Ovary (tissue), 3 donors: Measurements from ENCODE around the gene ZNF813.
"Not testable (repeated sequence)": the region's sequence is repeated elsewhere in the genome, so short reads cannot be mapped to it uniquely, and the experiment has no call there.

Experiments used
- EP300 ChIP-seq: sonication (generic); formaldehyde crosslinking; IDR thresholded peaks from one replicate; pipeline ENCODE4 v1.6.1; 2017; ENCODE audit warnings: antibody characterized with exemption
- POLR2A ChIP-seq: fragments of 450-650 bp; IDR thresholded peaks from one replicate; pipeline ENCODE4 v1.6.1; 2017; ENCODE audit warnings: antibody characterized with exemption, mild to moderate bottlenecking, moderate library complexity
- TF ChIP-seq, protein P1 (sequence below), 3 donors: fragments of 450-650 bp in 2 of 3; fragments of 200-600 bp in 1 of 3; IDR thresholded peaks; one replicate each; pipeline versions ENCODE4 v1.5.1 to v1.8.0; 2016 to 2022; ENCODE audit warnings: antibody characterized with exemption in 3 of 3, mild to moderate bottlenecking in 1 of 3
- donor health status: DM: no; HTN: no; CAD: no.

GRCh38 chr19:53515047-53515446 lies 47.5 kb downstream of the ZNF813 start:
- TF ChIP-seq POLR2A, EP300: not testable (repeated sequence)
- TF ChIP-seq, protein P1, sequence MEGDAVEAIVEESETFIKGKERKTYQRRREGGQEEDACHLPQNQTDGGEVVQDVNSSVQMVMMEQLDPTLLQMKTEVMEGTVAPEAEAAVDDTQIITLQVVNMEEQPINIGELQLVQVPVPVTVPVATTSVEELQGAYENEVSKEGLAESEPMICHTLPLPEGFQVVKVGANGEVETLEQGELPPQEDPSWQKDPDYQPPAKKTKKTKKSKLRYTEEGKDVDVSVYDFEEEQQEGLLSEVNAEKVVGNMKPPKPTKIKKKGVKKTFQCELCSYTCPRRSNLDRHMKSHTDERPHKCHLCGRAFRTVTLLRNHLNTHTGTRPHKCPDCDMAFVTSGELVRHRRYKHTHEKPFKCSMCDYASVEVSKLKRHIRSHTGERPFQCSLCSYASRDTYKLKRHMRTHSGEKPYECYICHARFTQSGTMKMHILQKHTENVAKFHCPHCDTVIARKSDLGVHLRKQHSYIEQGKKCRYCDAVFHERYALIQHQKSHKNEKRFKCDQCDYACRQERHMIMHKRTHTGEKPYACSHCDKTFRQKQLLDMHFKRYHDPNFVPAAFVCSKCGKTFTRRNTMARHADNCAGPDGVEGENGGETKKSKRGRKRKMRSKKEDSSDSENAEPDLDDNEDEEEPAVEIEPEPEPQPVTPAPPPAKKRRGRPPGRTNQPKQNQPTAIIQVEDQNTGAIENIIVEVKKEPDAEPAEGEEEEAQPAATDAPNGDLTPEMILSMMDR (IDR thresholded peaks at IDR 0.05) = not testable (repeated sequence)
